Measurements from ENCODE around the gene MAPK8IP1. TPM values are rescaled to one million over a fixed set of nuclear protein-coding genes. Genes with fewer than 3 reads are reported as not detected.
A peak's percentile ranks its signal among the peaks of the same experiment; 100 is the strongest.

The MAPK8IP1 gene
- total RNA-seq, 1 experiment from 2014 or later: 12.7 TPM

DNA sequence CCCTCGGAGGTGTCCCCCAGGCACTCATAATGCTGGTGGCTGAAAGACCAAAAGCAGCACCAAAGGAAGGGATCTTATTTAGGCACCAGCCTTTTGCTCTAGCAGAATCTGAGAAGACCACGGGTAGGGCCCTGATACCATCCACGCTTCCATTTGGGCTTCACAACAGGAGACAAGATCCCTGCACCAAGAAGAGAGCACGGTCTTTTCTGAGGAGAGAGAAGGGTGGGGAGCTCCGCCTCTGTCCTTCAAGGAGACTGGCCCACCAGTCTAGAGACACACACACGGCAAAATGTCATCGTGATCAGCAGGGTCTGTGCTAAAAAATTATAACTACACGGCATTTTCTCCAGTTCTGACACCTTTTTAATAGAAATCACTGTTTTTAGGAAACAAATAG is 46.8 kb downstream of the MAPK8IP1 start:
- intact Hi-C loops (cut with micrococcal nuclease; ENCODE audit: unreplicated experiment) (no loop called here), in situ Hi-C loops (cut with HindIII; ENCODE audit: low pct_unique_long_range_greater_than_20kb, low sequenced_read_pairs) (no loop called here)
- TF ChIP-seq, protein P1, sequence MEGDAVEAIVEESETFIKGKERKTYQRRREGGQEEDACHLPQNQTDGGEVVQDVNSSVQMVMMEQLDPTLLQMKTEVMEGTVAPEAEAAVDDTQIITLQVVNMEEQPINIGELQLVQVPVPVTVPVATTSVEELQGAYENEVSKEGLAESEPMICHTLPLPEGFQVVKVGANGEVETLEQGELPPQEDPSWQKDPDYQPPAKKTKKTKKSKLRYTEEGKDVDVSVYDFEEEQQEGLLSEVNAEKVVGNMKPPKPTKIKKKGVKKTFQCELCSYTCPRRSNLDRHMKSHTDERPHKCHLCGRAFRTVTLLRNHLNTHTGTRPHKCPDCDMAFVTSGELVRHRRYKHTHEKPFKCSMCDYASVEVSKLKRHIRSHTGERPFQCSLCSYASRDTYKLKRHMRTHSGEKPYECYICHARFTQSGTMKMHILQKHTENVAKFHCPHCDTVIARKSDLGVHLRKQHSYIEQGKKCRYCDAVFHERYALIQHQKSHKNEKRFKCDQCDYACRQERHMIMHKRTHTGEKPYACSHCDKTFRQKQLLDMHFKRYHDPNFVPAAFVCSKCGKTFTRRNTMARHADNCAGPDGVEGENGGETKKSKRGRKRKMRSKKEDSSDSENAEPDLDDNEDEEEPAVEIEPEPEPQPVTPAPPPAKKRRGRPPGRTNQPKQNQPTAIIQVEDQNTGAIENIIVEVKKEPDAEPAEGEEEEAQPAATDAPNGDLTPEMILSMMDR (IDR thresholded peaks at IDR 0.05): no peak
- TF ChIP-seq, protein P2, sequence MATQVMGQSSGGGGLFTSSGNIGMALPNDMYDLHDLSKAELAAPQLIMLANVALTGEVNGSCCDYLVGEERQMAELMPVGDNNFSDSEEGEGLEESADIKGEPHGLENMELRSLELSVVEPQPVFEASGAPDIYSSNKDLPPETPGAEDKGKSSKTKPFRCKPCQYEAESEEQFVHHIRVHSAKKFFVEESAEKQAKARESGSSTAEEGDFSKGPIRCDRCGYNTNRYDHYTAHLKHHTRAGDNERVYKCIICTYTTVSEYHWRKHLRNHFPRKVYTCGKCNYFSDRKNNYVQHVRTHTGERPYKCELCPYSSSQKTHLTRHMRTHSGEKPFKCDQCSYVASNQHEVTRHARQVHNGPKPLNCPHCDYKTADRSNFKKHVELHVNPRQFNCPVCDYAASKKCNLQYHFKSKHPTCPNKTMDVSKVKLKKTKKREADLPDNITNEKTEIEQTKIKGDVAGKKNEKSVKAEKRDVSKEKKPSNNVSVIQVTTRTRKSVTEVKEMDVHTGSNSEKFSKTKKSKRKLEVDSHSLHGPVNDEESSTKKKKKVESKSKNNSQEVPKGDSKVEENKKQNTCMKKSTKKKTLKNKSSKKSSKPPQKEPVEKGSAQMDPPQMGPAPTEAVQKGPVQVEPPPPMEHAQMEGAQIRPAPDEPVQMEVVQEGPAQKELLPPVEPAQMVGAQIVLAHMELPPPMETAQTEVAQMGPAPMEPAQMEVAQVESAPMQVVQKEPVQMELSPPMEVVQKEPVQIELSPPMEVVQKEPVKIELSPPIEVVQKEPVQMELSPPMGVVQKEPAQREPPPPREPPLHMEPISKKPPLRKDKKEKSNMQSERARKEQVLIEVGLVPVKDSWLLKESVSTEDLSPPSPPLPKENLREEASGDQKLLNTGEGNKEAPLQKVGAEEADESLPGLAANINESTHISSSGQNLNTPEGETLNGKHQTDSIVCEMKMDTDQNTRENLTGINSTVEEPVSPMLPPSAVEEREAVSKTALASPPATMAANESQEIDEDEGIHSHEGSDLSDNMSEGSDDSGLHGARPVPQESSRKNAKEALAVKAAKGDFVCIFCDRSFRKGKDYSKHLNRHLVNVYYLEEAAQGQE (IDR thresholded peaks at IDR 0.05; ENCODE audit: insufficient read depth in 1 of 2, low read depth in 2 of 2, low read length in 1 of 2): no peak
- TF ChIP-seq POLR2AphosphoS5 (IDR thresholded peaks at IDR 0.05; ENCODE audit: low read depth, low read length): no peak
- no peak for TF ChIP-seq TCF7L2 (IDR thresholded peaks at IDR 0.05; ENCODE audit: low read depth, low read length)
- TF ChIP-seq SIN3A (IDR thresholded peaks at IDR 0.05; ENCODE audit: borderline replicate concordance, insufficient read depth, low read depth, low read length): no peak
- Histone ChIP-seq H3K4me1 (ENCODE audit: control insufficient read depth, insufficient read depth, low read length) (no peaks in the 10 kb centered on the region), H3K27me3 (ENCODE audit: control insufficient read depth, insufficient read depth, low read length) (no peaks in the 10 kb centered on the region), H3K27ac (ENCODE audit: low read length) (no peak overlapping the region), H3K36me3 (ENCODE audit: control insufficient read depth, insufficient read depth, low read length) (peaks cover 11% of the 10 kb centered on the region), H3K9me3 (ENCODE audit: control insufficient read depth, insufficient read depth, low read depth, low read length) (no peaks in the 10 kb centered on the region), H3K4me3 (ENCODE audit: low read depth in 2 of 2, low read length in 2 of 2) (no peak overlapping the region)
- ChIA-PET POLR2A (no interaction called here), CTCF (no interaction called here)
- DNase-seq (ENCODE audit: low read depth, low spot score) (no peak), ATAC-seq (no peak)
- no TSS peak for BruUV-seq (replicated peaks)

DNA sequence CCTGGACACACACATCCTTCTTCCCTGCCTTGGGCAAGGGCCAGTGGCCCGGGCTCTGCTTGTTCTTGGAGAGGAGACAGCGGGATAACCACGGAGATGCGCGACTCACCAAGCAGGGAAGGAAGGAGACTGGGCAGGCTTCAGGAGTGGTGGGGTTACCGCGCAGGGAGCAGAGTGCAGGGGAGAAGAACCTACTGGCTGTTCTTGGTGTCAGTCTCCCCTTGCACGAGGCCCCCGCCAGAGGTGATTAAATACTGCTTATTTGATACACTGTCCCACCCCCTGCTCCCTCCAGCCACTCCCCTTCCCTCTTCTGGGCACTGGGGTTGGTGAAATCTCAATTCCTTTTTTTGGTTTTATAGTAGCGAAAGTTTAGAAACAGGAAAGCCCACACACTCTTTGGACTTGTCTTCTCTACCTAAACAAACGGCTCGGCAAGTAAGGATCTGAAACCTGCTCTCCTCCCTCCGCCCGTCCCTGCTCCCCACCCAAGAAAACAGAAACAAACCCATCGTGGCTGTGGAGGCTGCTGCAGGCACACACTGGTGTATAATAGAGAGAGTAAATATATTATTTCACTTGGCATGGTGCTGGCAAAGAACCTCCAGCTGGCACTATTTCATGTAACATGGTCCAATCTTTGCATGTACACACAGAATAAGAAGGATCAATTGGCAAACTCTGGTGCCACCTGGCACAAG is 47.8 kb downstream of the MAPK8IP1 start:
- intact Hi-C loops (cut with micrococcal nuclease; ENCODE audit: unreplicated experiment): no loop called here
- ATAC-seq (no peak), DNase-seq (ENCODE audit: low read depth, low spot score) (no peak)
- no peak for TF ChIP-seq SIN3A (IDR thresholded peaks at IDR 0.05; ENCODE audit: borderline replicate concordance, insufficient read depth, low read depth, low read length)
- TF ChIP-seq, protein P1 (IDR thresholded peaks at IDR 0.05): no peak
- TF ChIP-seq POLR2AphosphoS5 (IDR thresholded peaks at IDR 0.05; ENCODE audit: low read depth, low read length): no peak
- TF ChIP-seq, protein P2 (IDR thresholded peaks at IDR 0.05; ENCODE audit: insufficient read depth in 1 of 2, low read depth in 2 of 2, low read length in 1 of 2): no peak
- no peak for TF ChIP-seq TCF7L2 (IDR thresholded peaks at IDR 0.05; ENCODE audit: low read depth, low read length)
- ChIA-PET CTCF (no interaction called here), POLR2A (no interaction called here)
- Histone ChIP-seq H3K27me3 (ENCODE audit: control insufficient read depth, insufficient read depth, low read length) (no peaks in the 10 kb centered on the region), H3K4me3 (ENCODE audit: low read depth in 2 of 2, low read length in 2 of 2) (no peak overlapping the region), H3K36me3 (ENCODE audit: control insufficient read depth, insufficient read depth, low read length) (peaks cover 12% of the 10 kb centered on the region), H3K9me3 (ENCODE audit: control insufficient read depth, insufficient read depth, low read depth, low read length) (no peaks in the 10 kb centered on the region), H3K4me1 (ENCODE audit: control insufficient read depth, insufficient read depth, low read length) (no peaks in the 10 kb centered on the region), H3K27ac (ENCODE audit: low read length) (no peak overlapping the region)
- in situ Hi-C loops (cut with HindIII; ENCODE audit: low pct_unique_long_range_greater_than_20kb, low sequenced_read_pairs): no loop called here
- BruUV-seq (replicated peaks): TSS peak; percentile 65
